GM23338 (cell line): ENCODE data around the gene SLC6A19. TPM values are rescaled to one million over a fixed set of nuclear protein-coding genes. Genes with fewer than 3 reads are reported as not detected.

Experiments used
- ATAC-seq: fragments of 200-7000 bp; cut with Tn5 transposase; 3 replicates; pipeline ENCODE4 v1.9.1; 2020
- DNase-seq: peaks from one replicate; pipeline ENCODE4 v3.0.0-alpha.2; 2015; ENCODE audit warnings: low spot score
- H2AFZ ChIP-seq: fragments of 200-600 bp; sonication (generic); 2 replicates; pipeline ENCODE4 v1.8.0; 2016; ENCODE audit warnings: antibody characterized with exemption, mild to moderate bottlenecking, moderate library complexity
- H3F3A ChIP-seq: fragments of 200-600 bp; sonication (generic); replicated peaks from 2 replicates; pipeline ENCODE4 v1.8.0; 2017; ENCODE audit warnings: antibody characterized with exemption, mixed run types, low read depth
- H3K27ac ChIP-seq: fragments of 200-600 bp; sonication (generic); 2 replicates; pipeline ENCODE4 v1.6.1; 2016; ENCODE audit warnings: low read depth
- H3K27me3 ChIP-seq: fragments of 200-600 bp; sonication (generic); 2 replicates; pipeline ENCODE4 v1.8.0; 2016; ENCODE audit warnings: mild to moderate bottlenecking, mixed run types, moderate library complexity; ENCODE audit not compliant: insufficient read depth
- H3K36me3 ChIP-seq: fragments of 200-600 bp; sonication (generic); 2 replicates; pipeline ENCODE4 v1.8.0; 2016; ENCODE audit warnings: mild to moderate bottlenecking; ENCODE audit not compliant: insufficient read depth
- H3K4me1 ChIP-seq: fragments of 200-600 bp; sonication (generic); 2 replicates; pipeline ENCODE4 v1.8.0; 2016; ENCODE audit warnings: mild to moderate bottlenecking, moderate library complexity; ENCODE audit not compliant: insufficient read depth
- H3K4me2 ChIP-seq: fragments of 200-600 bp; sonication (generic); 2 replicates; pipeline ENCODE4 v1.7.1; 2017; ENCODE audit warnings: mixed run types
- H3K4me3 ChIP-seq: fragments of 200-600 bp; sonication (generic); 2 replicates; pipeline ENCODE4 v1.6.1; 2016; ENCODE audit warnings: mixed run types
- H3K79me2 ChIP-seq: fragments of 200-600 bp; sonication (generic); replicated peaks from 2 replicates; pipeline ENCODE4 v1.8.0; 2017; ENCODE audit warnings: mild to moderate bottlenecking; ENCODE audit not compliant: insufficient read depth
- H3K9me2 ChIP-seq: fragments of 200-600 bp; sonication (generic); 2 replicates; pipeline ENCODE4 v1.8.0; 2017; ENCODE audit not compliant: insufficient read depth
- H4K20me1 ChIP-seq: fragments of 200-600 bp; sonication (generic); replicated peaks from 2 replicates; pipeline ENCODE4 v1.8.0; 2017; ENCODE audit warnings: mild to moderate bottlenecking; ENCODE audit not compliant: insufficient read depth
- H3K27ac Mint-ChIP-seq: 2 replicates; pipeline ENCODE4 v1.8.0; 2020; ENCODE audit warnings: inconsistent platforms, mild to moderate bottlenecking, moderate library complexity, mixed read lengths
- H3K27me3 Mint-ChIP-seq: 3 replicates; pipeline ENCODE4 v1.8.0; 2022; ENCODE audit warnings: low read depth, mild to moderate bottlenecking, moderate library complexity, mixed read lengths, inconsistent platforms; ENCODE audit not compliant: insufficient read depth, poor library complexity
- H3K36me3 Mint-ChIP-seq: 3 replicates; pipeline ENCODE4 v1.8.0; 2021; ENCODE audit warnings: low read depth, mild to moderate bottlenecking, inconsistent platforms, moderate library complexity, mixed read lengths
- H3K4me1 Mint-ChIP-seq: 3 replicates; pipeline ENCODE4 v1.8.0; 2020; ENCODE audit warnings: mild to moderate bottlenecking, inconsistent platforms, mixed read lengths
- H3K4me3 Mint-ChIP-seq: 3 replicates; pipeline ENCODE4 v1.8.0; 2021; ENCODE audit warnings: moderate library complexity, mild to moderate bottlenecking, inconsistent platforms, mixed read lengths
- H3K9me3 Mint-ChIP-seq: 3 replicates; pipeline ENCODE4 v1.8.0; 2020; ENCODE audit warnings: moderate library complexity, mild to moderate bottlenecking, inconsistent platforms, mixed read lengths
- CREB1 ChIP-seq: fragments of 250-450 bp; sonication (Bioruptor Pico); IDR thresholded peaks from 2 replicates; pipeline ENCODE4 v1.5.0; 2020; ENCODE audit warnings: low read depth, mild to moderate bottlenecking, moderate library complexity
- EZH2 ChIP-seq: fragments of 200-600 bp; sonication (generic); IDR thresholded peaks from one replicate; pipeline ENCODE4 v1.8.0; 2017; ENCODE audit warnings: antibody characterized with exemption, mild to moderate bottlenecking, low read depth; ENCODE audit not compliant: unreplicated experiment
- EZH2phosphoT487 ChIP-seq: fragments of 200-600 bp; sonication (generic); IDR thresholded peaks from one replicate; pipeline ENCODE4 v1.8.1; 2018; ENCODE audit warnings: antibody characterized with exemption; ENCODE audit not compliant: unreplicated experiment
- JUNB ChIP-seq: IDR thresholded peaks from one replicate; pipeline ENCODE4 v1.6.1; 2016; ENCODE audit warnings: antibody characterized with exemption; ENCODE audit not compliant: unreplicated experiment
- polyA plus RNA-seq: library from polyadenylated mRNA; unstranded; fragments of >200 nt; fragmentation: Nextera tagmentation; extraction: Ambion mirVana; gene quantifications from 2 replicates; pipeline ENCODE4 v1.2.1, GENCODE V29; 2016
- total RNA-seq: library from RNA; depleted of rRNA; stranded (reverse); fragments of >200 nt; shearing (Covaris generic); gene quantifications from 2 replicates; pipeline ENCODE4 v1.2.3, GENCODE V29; 2014
- TF ChIP-seq, protein P1 (sequence below): IDR thresholded peaks from one replicate; pipeline ENCODE4 v1.6.1; 2018; ENCODE audit warnings: antibody characterized with exemption; ENCODE audit not compliant: unreplicated experiment

The SLC6A19 gene
- total and polyA plus RNA-seq, 2 experiments from 2014 or later, result not detected

DNA sequence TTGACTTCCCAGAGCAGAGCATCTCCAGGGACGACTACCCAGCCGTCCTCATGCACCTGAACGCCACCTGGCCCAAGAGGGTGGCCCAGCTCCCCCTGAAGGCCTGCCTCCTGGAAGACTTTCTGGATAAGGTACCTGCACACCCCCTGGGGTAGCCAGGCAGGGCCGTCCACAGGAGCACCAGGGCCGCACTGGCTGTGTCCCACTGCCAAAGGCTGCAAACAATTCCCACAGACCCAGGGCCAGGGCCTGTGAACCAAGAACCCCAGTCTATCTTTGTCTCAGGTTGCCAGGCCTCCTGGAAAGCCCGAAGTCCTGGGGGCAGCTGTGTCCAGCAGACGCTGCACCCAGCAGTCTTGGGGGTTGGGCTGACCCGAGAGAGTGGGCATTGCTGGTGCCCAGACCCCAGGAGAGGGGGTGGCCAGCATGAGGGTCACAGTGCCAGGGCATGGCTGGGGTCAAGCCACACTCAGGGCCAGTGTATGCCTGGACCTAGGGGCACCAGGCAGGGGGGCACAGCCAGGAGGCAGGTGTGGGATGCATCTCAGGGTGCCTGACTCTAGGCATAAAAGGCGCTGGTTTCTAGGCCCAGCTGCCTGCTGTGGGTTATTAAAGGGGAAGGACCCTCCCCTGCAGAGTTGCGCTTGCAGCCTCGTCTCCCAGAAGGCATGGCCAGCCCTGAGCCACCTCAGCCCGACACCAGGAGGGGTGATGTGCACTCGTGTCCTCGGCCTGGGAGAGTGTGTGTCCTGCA is 41.5 kb downstream of the SLC6A19 start:
- no peaks in the 10 kb centered on the region for H3K27me3 ChIP-seq
- 0 out of 2 replicates have a peak, but pooled peaks cover 3% of the 10 kb centered on the region for H3K4me1 ChIP-seq
- no peak overlapping the region for H3K27ac Mint-ChIP-seq
- H3K4me1 Mint-ChIP-seq, result peaks cover 13% of the 10 kb centered on the region; the same call in 2 of the 3 replicates
- H2AFZ ChIP-seq, result no peak overlapping the region
- no peaks in the 10 kb centered on the region for H3K36me3 ChIP-seq
- H4K20me1 ChIP-seq, result no peaks in the 10 kb centered on the region
- H3K4me3 Mint-ChIP-seq, result no peak overlapping the region
- no peaks in the 10 kb centered on the region; the same call in 2 of the 3 replicates for H3K9me3 Mint-ChIP-seq
- H3K36me3 Mint-ChIP-seq, result no peaks in the 10 kb centered on the region
- TF ChIP-seq, protein P1, sequence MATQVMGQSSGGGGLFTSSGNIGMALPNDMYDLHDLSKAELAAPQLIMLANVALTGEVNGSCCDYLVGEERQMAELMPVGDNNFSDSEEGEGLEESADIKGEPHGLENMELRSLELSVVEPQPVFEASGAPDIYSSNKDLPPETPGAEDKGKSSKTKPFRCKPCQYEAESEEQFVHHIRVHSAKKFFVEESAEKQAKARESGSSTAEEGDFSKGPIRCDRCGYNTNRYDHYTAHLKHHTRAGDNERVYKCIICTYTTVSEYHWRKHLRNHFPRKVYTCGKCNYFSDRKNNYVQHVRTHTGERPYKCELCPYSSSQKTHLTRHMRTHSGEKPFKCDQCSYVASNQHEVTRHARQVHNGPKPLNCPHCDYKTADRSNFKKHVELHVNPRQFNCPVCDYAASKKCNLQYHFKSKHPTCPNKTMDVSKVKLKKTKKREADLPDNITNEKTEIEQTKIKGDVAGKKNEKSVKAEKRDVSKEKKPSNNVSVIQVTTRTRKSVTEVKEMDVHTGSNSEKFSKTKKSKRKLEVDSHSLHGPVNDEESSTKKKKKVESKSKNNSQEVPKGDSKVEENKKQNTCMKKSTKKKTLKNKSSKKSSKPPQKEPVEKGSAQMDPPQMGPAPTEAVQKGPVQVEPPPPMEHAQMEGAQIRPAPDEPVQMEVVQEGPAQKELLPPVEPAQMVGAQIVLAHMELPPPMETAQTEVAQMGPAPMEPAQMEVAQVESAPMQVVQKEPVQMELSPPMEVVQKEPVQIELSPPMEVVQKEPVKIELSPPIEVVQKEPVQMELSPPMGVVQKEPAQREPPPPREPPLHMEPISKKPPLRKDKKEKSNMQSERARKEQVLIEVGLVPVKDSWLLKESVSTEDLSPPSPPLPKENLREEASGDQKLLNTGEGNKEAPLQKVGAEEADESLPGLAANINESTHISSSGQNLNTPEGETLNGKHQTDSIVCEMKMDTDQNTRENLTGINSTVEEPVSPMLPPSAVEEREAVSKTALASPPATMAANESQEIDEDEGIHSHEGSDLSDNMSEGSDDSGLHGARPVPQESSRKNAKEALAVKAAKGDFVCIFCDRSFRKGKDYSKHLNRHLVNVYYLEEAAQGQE, result no peak
- TF ChIP-seq CREB1 (CRISPR knock-in tag) (no peak), JUNB (no peak), EZH2 (no peak), EZH2phosphoT487 (no peak)
- no peak overlapping the region for H3K4me2 ChIP-seq
- no peaks in the 10 kb centered on the region for H3F3A ChIP-seq
- H3K27ac ChIP-seq, result no peak overlapping the region
- no peaks in the 10 kb centered on the region for H3K9me2 ChIP-seq
- peaks cover 6% of the 10 kb centered on the region for H3K27me3 Mint-ChIP-seq
- H3K79me2 ChIP-seq, result no peaks in the 10 kb centered on the region
- DNase-seq, result no peak
- H3K4me3 ChIP-seq, result no peak overlapping the region
- no peak for ATAC-seq

DNA sequence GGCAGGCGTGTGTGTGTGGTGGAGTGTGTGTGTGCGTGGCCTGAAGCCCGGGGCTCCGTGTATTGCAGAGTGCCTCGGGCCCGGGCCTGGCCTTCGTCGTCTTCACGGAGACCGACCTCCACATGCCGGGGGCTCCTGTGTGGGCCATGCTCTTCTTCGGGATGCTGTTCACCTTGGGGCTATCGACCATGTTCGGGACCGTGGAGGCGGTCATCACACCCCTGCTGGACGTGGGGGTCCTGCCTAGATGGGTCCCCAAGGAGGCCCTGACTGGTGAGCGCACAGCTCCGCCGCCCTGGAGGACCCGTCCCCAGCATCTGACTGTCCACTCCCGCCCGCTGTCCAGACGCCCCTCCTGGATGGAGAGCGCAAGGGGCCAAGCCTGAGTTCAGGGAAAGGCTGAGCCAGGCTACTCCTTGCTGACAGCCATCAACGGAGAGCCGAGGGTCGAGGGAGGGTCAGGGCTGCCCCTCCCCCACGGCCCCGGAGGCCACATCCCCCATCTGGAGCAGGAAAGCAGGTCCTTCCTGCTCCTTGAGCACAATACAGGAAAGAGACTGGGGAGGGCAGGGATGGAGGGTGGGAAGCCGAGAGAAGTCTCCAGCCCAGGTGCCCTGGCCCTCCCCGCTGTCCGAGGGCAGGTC is 42.2 kb downstream of the SLC6A19 start:
- no peak for TF ChIP-seq EZH2phosphoT487
- no peak for TF ChIP-seq CREB1 (CRISPR knock-in tag)
- no peaks in the 10 kb centered on the region for H3K36me3 ChIP-seq
- H3K27me3 ChIP-seq, result no peaks in the 10 kb centered on the region
- peaks cover 13% of the 10 kb centered on the region; the same call in 2 of the 3 replicates for H3K4me1 Mint-ChIP-seq
- H3K9me3 Mint-ChIP-seq, result no peaks in the 10 kb centered on the region; the same call in 2 of the 3 replicates
- H3K4me2 ChIP-seq, result no peak overlapping the region
- H3K4me3 Mint-ChIP-seq, result no peak overlapping the region
- H3K27ac Mint-ChIP-seq, result no peak overlapping the region
- peak; percentile 30 for ATAC-seq
- H3K79me2 ChIP-seq, result no peaks in the 10 kb centered on the region
- no peaks in the 10 kb centered on the region for H3K9me2 ChIP-seq
- no peak overlapping the region for H3K27ac ChIP-seq
- H3F3A ChIP-seq, result no peaks in the 10 kb centered on the region
- H3K36me3 Mint-ChIP-seq, result no peaks in the 10 kb centered on the region
- peak; percentile 51 for DNase-seq
- H3K4me1 ChIP-seq, result 0 out of 2 replicates have a peak, but pooled peaks cover 3% of the 10 kb centered on the region
- peaks cover 6% of the 10 kb centered on the region for H3K27me3 Mint-ChIP-seq
- H3K4me3 ChIP-seq, result no peak overlapping the region
- H2AFZ ChIP-seq, result no peak overlapping the region
- no peaks in the 10 kb centered on the region for H4K20me1 ChIP-seq
